H1 (cell line): ENCODE results near the gene CCDC159. TPM values are rescaled to one million over a fixed set of nuclear protein-coding genes. Genes with fewer than 3 reads are reported as not detected.

ENCODE experiments used
- CTCF ChIA-PET: fragments of 300-600 bp; sonication (Branson Sonifier 250); formaldehyde crosslinking; loops from one replicate; lab custom pipeline; 2021; ENCODE audit not compliant: partially characterized antibody; lab: Charles Lee
- POLR2A ChIA-PET: fragments of 300-600 bp; sonication (Branson Sonifier 250); formaldehyde crosslinking; loops from one replicate; lab custom pipeline; 2021; ENCODE audit warnings: inconsistent platforms; ENCODE audit not compliant: partially characterized antibody; lab: Charles Lee
- DNase-seq, 2 experiments: peaks; one replicate each; pipeline versions ENCODE4 v3.0.0 to v3.0.0-alpha.2; 2010 to 2022; ENCODE audit warnings: low spot score in 2 of 2, low read depth in 1 of 2, mixed read lengths in 1 of 2
- FAIRE-seq: peaks from 2 replicates; lab custom pipeline; 2011; peaks lifted over from hg19 to GRCh38; lab: Jason Lieb, UNC
- H2AFZ ChIP-seq: 2 replicates; pipeline ENCODE4 v1.8.1; 2012; ENCODE audit warnings: low read length, inconsistent platforms
- H2AK5ac ChIP-seq: 2 replicates; pipeline ENCODE4 v1.6.1; 2013; ENCODE audit warnings: low read depth, low read length
- H2BK120ac ChIP-seq: replicated peaks from 2 replicates; pipeline ENCODE3; 2013; ENCODE audit warnings: low read depth, low read length, inconsistent platforms
- H2BK12ac ChIP-seq: 2 replicates; pipeline ENCODE4 v1.6.1; 2013; ENCODE audit warnings: low read depth, low read length
- H2BK15ac ChIP-seq: 2 replicates; pipeline ENCODE4 v1.6.1; 2013; ENCODE audit warnings: low read length
- H2BK20ac ChIP-seq: 2 replicates; pipeline ENCODE4 v1.6.1; 2013; ENCODE audit warnings: low read length
- H2BK5ac ChIP-seq: 2 replicates; pipeline ENCODE4 v1.6.1; 2013; ENCODE audit warnings: low read depth, low read length
- H3K14ac ChIP-seq: 2 replicates; pipeline ENCODE4 v1.6.1; 2013; ENCODE audit warnings: inconsistent platforms; ENCODE audit not compliant: insufficient read length
- H3K18ac ChIP-seq: 2 replicates; pipeline ENCODE4 v1.6.1; 2013; ENCODE audit warnings: low read length; ENCODE audit errors: extremely low read depth
- H3K23ac ChIP-seq: 2 replicates; pipeline ENCODE4 v1.6.1; 2013; ENCODE audit warnings: inconsistent platforms; ENCODE audit not compliant: insufficient read length
- H3K23me2 ChIP-seq: 2 replicates; pipeline ENCODE4 v1.6.1; 2013; ENCODE audit warnings: low read depth, low read length
- H3K27ac ChIP-seq: 2 replicates; pipeline ENCODE4 v1.6.1; 2011; ENCODE audit warnings: low read depth, low read length, inconsistent platforms
- H3K27me3 ChIP-seq, 4 experiments: replicated peaks in 1 of 4; 1 replicate in 1 of 4; 2 replicates in 3 of 4; pipeline versions ENCODE4 v1.6.1 to v1.8.1; 2011 to 2013; ENCODE audit warnings: low read length in 3 of 4, mild to moderate bottlenecking in 3 of 4, inconsistent platforms in 2 of 4, mixed read lengths in 2 of 4, moderate library complexity in 1 of 4; ENCODE audit not compliant: control insufficient read depth in 3 of 4, insufficient read depth in 3 of 4; ENCODE audit errors: extremely low read depth in 1 of 4
- H3K36me3 ChIP-seq, 4 experiments: 2 replicates each; pipeline versions ENCODE4 v1.6.1 to v1.8.1; 2011 to 2013; ENCODE audit warnings: mild to moderate bottlenecking in 4 of 4, low read length in 3 of 4, moderate library complexity in 2 of 4, control low read depth in 1 of 4, inconsistent platforms in 1 of 4; ENCODE audit not compliant: insufficient read depth in 4 of 4, control insufficient read depth in 2 of 4
- H3K4ac ChIP-seq: replicated peaks from 2 replicates; pipeline ENCODE3; 2013; ENCODE audit warnings: low read length, low read depth, mixed read lengths, inconsistent platforms; ENCODE audit not compliant: insufficient read length
- H3K4me1 ChIP-seq, 4 experiments: replicated peaks in 1 of 4; 1 replicate in 1 of 4; 2 replicates in 3 of 4; pipeline versions ENCODE4 v1.6.1 to v1.8.1; 2011 to 2013; ENCODE audit warnings: low read length in 3 of 4, inconsistent platforms in 2 of 4, mixed read lengths in 1 of 4; ENCODE audit not compliant: insufficient read depth in 4 of 4, control insufficient read depth in 3 of 4
- H3K4me2 ChIP-seq, 2 experiments: 2 replicates each; pipeline versions ENCODE4 v1.6.1 to v1.8.1; 2011 to 2013; ENCODE audit warnings: low read depth in 2 of 2, low read length in 2 of 2, control low read depth in 1 of 2, inconsistent platforms in 1 of 2, mild to moderate bottlenecking in 1 of 2; ENCODE audit not compliant: insufficient read depth in 1 of 2
- H3K4me3 ChIP-seq, 4 experiments: fragments of 200-600, 300-600 bp in 1 of 4; sonication (generic), shearing (Covaris generic), sonication (Bioruptor Twin) in 1 of 4; 2 replicates each; pipeline versions ENCODE4 v1.5.1 to v1.8.1; 2011 to 2016; ENCODE audit warnings: low read length in 4 of 4, low read depth in 3 of 4, control low read depth in 2 of 4, inconsistent platforms in 2 of 4, mild to moderate bottlenecking in 2 of 4, mixed read lengths in 1 of 4, moderate library complexity in 1 of 4; ENCODE audit not compliant: insufficient read depth in 2 of 4; ENCODE audit errors: extremely low read depth in 1 of 4
- H3K56ac ChIP-seq: replicated peaks from 2 replicates; pipeline ENCODE3; 2013; ENCODE audit warnings: low read depth, mild to moderate bottlenecking, mixed read lengths, low read length, inconsistent platforms; ENCODE audit not compliant: insufficient read length
- H3K79me1 ChIP-seq: 2 replicates; pipeline ENCODE4 v1.6.1; 2013; ENCODE audit warnings: low read depth, low read length, control low read depth
- H3K79me2 ChIP-seq, 2 experiments: 2 replicates each; pipeline versions ENCODE4 v1.6.1 to v1.8.1; 2012 to 2013; ENCODE audit warnings: low read length in 2 of 2, mild to moderate bottlenecking in 2 of 2, inconsistent platforms in 1 of 2; ENCODE audit not compliant: insufficient read depth in 2 of 2, control insufficient read depth in 1 of 2
- H3K9ac ChIP-seq, 4 experiments: replicated peaks in 1 of 4; 1 replicate in 1 of 4; 2 replicates in 3 of 4; pipeline versions ENCODE4 v1.6.1 to v1.8.1; 2011 to 2013; ENCODE audit warnings: low read depth in 3 of 4, low read length in 3 of 4, control low read depth in 2 of 4, mild to moderate bottlenecking in 2 of 4, moderate library complexity in 2 of 4, inconsistent platforms in 1 of 4; ENCODE audit errors: extremely low read depth in 1 of 4
- H3K9me3 ChIP-seq, 2 experiments: 2 replicates each; pipeline versions ENCODE4 v1.6.1 to v1.8.1; 2012 to 2013; ENCODE audit warnings: mild to moderate bottlenecking in 2 of 2, moderate library complexity in 2 of 2, control low read depth in 1 of 2, inconsistent platforms in 1 of 2, low read depth in 1 of 2, low read length in 1 of 2, mixed read lengths in 1 of 2; ENCODE audit not compliant: insufficient read depth in 2 of 2
- H4K20me1 ChIP-seq, 2 experiments: replicated peaks in 1 of 2; 2 replicates each; pipeline versions ENCODE3 to v1.8.1; 2011 to 2013; ENCODE audit warnings: inconsistent platforms in 2 of 2, low read length in 2 of 2, mild to moderate bottlenecking in 1 of 2; ENCODE audit not compliant: insufficient read depth in 2 of 2, control insufficient read depth in 1 of 2
- H4K5ac ChIP-seq: 2 replicates; pipeline ENCODE4 v1.6.1; 2013; ENCODE audit warnings: low read length, low read depth, mixed read lengths, inconsistent platforms; ENCODE audit not compliant: insufficient read length
- H4K8ac ChIP-seq: 2 replicates; pipeline ENCODE4 v1.8.0; 2013; ENCODE audit warnings: mild to moderate bottlenecking, moderate library complexity, low read length, inconsistent platforms; ENCODE audit not compliant: insufficient read depth; ENCODE audit errors: extremely low read depth
- H4K91ac ChIP-seq: replicated peaks from 2 replicates; pipeline ENCODE3; 2013; ENCODE audit warnings: low read length, mixed read lengths, inconsistent platforms; ENCODE audit not compliant: insufficient read length
- BCL11A ChIP-seq, 2 experiments: IDR thresholded peaks; one replicate each; pipeline ENCODE4 v1.6.1; 2011; ENCODE audit warnings: low read depth in 2 of 2, low read length in 2 of 2, mild to moderate bottlenecking in 2 of 2
- MAFK ChIP-seq: IDR thresholded peaks from 2 replicates; pipeline ENCODE4 v1.6.1; 2012; ENCODE audit warnings: low read depth, mild to moderate bottlenecking, improper control_type of control experiment, low read length
- USF2 ChIP-seq: IDR thresholded peaks from 2 replicates; pipeline ENCODE4 v1.6.1; 2011; ENCODE audit warnings: low read length, improper control_type of control experiment
- WGBS, 2 experiments: shearing (Covaris generic) in 1 of 2; methylation state at CpG; one replicate each; pipeline versions ENCODE4 v1.1.6 to v1.1.7; 2013 to 2015; ENCODE audit warnings: low lambda C conversion rate in 2 of 2, mixed read lengths in 2 of 2, inconsistent platforms in 1 of 2, low coverage in 1 of 2, missing lambda C conversion rate in 1 of 2; ENCODE audit not compliant: insufficient replicate concordance in 2 of 2, insufficient coverage in 1 of 2, insufficient read length in 1 of 2; ENCODE audit errors: extremely low coverage in 1 of 2, missing lambda C conversion rate in 1 of 2; 5-methylcytosine and 5-hydroxymethylcytosine counted together
- polyA plus RNA-seq, 7 experiments: library from polyadenylated mRNA; depleted of rRNA in 3 of 7; stranded (reverse) in 5 of 7; unstranded in 2 of 7; fragments of >200 nt in 5 of 7; fragments of 200-250 nt in 2 of 7; gene quantifications; 1 replicate in 5 of 7; 2 replicates in 1 of 7; 4 replicates in 1 of 7; pipeline versions ENCODE4 v1.2.1 to v1.2.3, GENCODE V29; 2011 to 2013; ENCODE audit warnings: missing spikeins in 2 of 7, mixed read lengths in 2 of 7
- total RNA-seq: library from RNA; stranded (reverse); fragmentation: NEBNext Ultra II Directional; extraction: Animal tissue kit (Norgen Biotek cat#: 25700); gene quantifications from 2 replicates; pipeline ENCODE4 v1.2.1, GENCODE V29; 2021

The CCDC159 gene
- total and polyA plus RNA-seq, 2 of the 8 experiments (the other 6 are each of a cell fraction or from before 2014, with no cell fraction given), result 4.0 to 5.4 TPM

GRCh38 chr19:11390359-11390758 is 44.0 kb downstream of the CCDC159 start:
- TF ChIP-seq USF2 (peak; percentile 50; the same call in 1 of the 2 replicates), MAFK (no peak), BCL11A (IDR thresholded peaks at IDR 0.05; ENCODE audit: low read depth in 2 of 2, low read length in 2 of 2) (no peak)
- ChIA-PET POLR2A (interaction anchor here (1.1 to 2.9 kb wide), 7 partner anchors 10 to 28 kb away, joined by 4 to 12 read pairs (median 5); partner anchors contain the start of gene SWSAP1), CTCF (interaction anchor here (1.0 to 2.6 kb wide), 7 partner anchors 9 to 186 kb away, joined by 3 to 23 read pairs (median 5); partner anchors contain the start of gene ODAD3)
- H2BK20ac ChIP-seq, result no peak overlapping the region
- no peak overlapping the region for H3K4me2 ChIP-seq
- DNase-seq, result no peak
- peaks cover 0 to 2% (median 0%) of the 10 kb centered on the region in 4 experiments; a peak in 1 of 7 replicates for H3K4me1 ChIP-seq
- H3K18ac ChIP-seq, result no peak overlapping the region
- H2AFZ ChIP-seq, result no peak overlapping the region
- H4K5ac ChIP-seq, result no peak overlapping the region
- no peak overlapping the region for H3K4ac ChIP-seq
- no peak overlapping the region for H2BK120ac ChIP-seq
- H2BK12ac ChIP-seq, result no peak overlapping the region
- no peaks in the 10 kb centered on the region for H3K79me2 ChIP-seq
- no peak overlapping the region for H3K14ac ChIP-seq
- H3K27me3 ChIP-seq, result no peaks in the 10 kb centered on the region
- H2AK5ac ChIP-seq, result no peak overlapping the region
- H3K36me3 ChIP-seq, result no peaks in the 10 kb centered on the region; a peak in 4 of 8 replicates
- H3K4me3 ChIP-seq, result no peak overlapping the region
- H3K56ac ChIP-seq, result no peak overlapping the region
- H2BK5ac ChIP-seq, result no peak overlapping the region
- H3K27ac ChIP-seq, result no peak overlapping the region
- WGBS, 2 experiments, result 85% methylated on average over 2 of the region's 2 CpGs; no CpG with 5 or more reads in 1 of the 2 experiments
- H4K8ac ChIP-seq, result no peak overlapping the region
- H3K9ac ChIP-seq, result no peak overlapping the region
- no peaks in the 10 kb centered on the region for H4K20me1 ChIP-seq
- no peak for FAIRE-seq
- no peaks in the 10 kb centered on the region for H3K79me1 ChIP-seq
- no peak overlapping the region for H2BK15ac ChIP-seq
- peaks cover 2% of the 10 kb centered on the region; the same call in 1 of the 2 replicates for H3K23me2 ChIP-seq
- H3K9me3 ChIP-seq, result peaks cover 0 to 3% of the 10 kb centered on the region in 2 experiments; a peak in 2 of 4 replicates
- no peak overlapping the region for H4K91ac ChIP-seq
- H3K23ac ChIP-seq, result no peak overlapping the region
